Lung (tissue), 12 donors: Measurements from ENCODE around the gene GMIP. TPM values are rescaled to one million over a fixed set of nuclear protein-coding genes. Genes with fewer than 3 reads are reported as not detected.

Experiments
- ATAC-seq: fragments of 200-7000 bp; cut with Tn5 transposase; one replicate; pipeline ENCODE4 v1.9.1; 2020; ENCODE audit warnings: moderate number of reproducible peaks; ENCODE audit not compliant: insufficient read depth, low FRiP score
- DNase-seq, 3 donors: peaks; one replicate each; pipeline ENCODE4 v3.0.0-alpha.2; 2013 to 2017
- H3K27ac ChIP-seq, 2 donors: one replicate each; pipeline ENCODE4 v1.5.1; 2013; ENCODE audit warnings: mild to moderate bottlenecking in 2 of 2, moderate library complexity in 2 of 2, control low read depth in 1 of 2, inconsistent platforms in 1 of 2, low read depth in 1 of 2, low read length in 1 of 2
- H3K27me3 ChIP-seq, 3 donors: one replicate each; pipeline ENCODE4 v1.5.1; 2013; ENCODE audit warnings: low read length in 2 of 3; ENCODE audit not compliant: control insufficient read depth in 3 of 3, insufficient read depth in 3 of 3
- H3K36me3 ChIP-seq, 4 donors: one replicate each; pipeline ENCODE4 v1.5.1; 2013; ENCODE audit warnings: low read length in 4 of 4, mild to moderate bottlenecking in 1 of 4, moderate library complexity in 1 of 4; ENCODE audit not compliant: control insufficient read depth in 4 of 4, insufficient read depth in 4 of 4
- H3K4me1 ChIP-seq, 5 donors: one replicate each; pipeline ENCODE4 v1.5.1; 2013; ENCODE audit warnings: low read length in 5 of 5, mild to moderate bottlenecking in 2 of 5, moderate library complexity in 1 of 5; ENCODE audit not compliant: control insufficient read depth in 5 of 5, insufficient read depth in 5 of 5
- H3K4me3 ChIP-seq: one replicate; pipeline ENCODE4 v1.5.1; 2013; ENCODE audit warnings: mild to moderate bottlenecking, control low read depth, moderate library complexity
- H3K9ac ChIP-seq, 2 donors: one replicate each; pipeline ENCODE4 v1.5.1; 2013; ENCODE audit warnings: low read length in 2 of 2, control low read depth in 1 of 2; ENCODE audit not compliant: insufficient read depth in 1 of 2
- H3K9me3 ChIP-seq, 4 donors: one replicate each; pipeline ENCODE4 v1.5.1; 2013; ENCODE audit warnings: low read length in 3 of 4, mild to moderate bottlenecking in 1 of 4, moderate library complexity in 1 of 4; ENCODE audit not compliant: control insufficient read depth in 4 of 4, insufficient read depth in 3 of 4
- CTCF ChIP-seq: IDR thresholded peaks from 2 replicates; pipeline ENCODE4 v1.5.1; 2012; ENCODE audit warnings: mild to moderate bottlenecking; ENCODE audit errors: control extremely low read depth, extremely low read depth
- WGBS, 2 donors: extraction: QIAGEN DNeasy Blood & Tissue Kit; methylation state at CpG; one replicate each; pipeline ENCODE4 v1.1.7; 2013; 5-methylcytosine and 5-hydroxymethylcytosine counted together
- polyA plus RNA-seq, 2 donors: library from polyadenylated mRNA; stranded (reverse); fragments of 200-250 nt; gene quantifications; one replicate each; pipeline ENCODE4 v1.2.1, GENCODE V29; 2013
- total RNA-seq, 2 donors: library from RNA; depleted of rRNA in 1 of 2; stranded (reverse); fragments of >200 nt in 1 of 2; gene quantifications; one replicate each; pipeline ENCODE4 v1.2.1, GENCODE V29; 2014 to 2021
- donor health status: control.
- donor health status: control.
- donor health status: Bipolar disorder and iron deficiency.
- donor health status: healthy.
- donor health status: DM: yes; HTN: yes; CAD: no.

The GMIP gene
- total and polyA plus RNA-seq, 4 donors: 13.1 to 54.1 (median 31.6) TPM

GRCh38 chr19:19655641-19656343 is 12.3 kb upstream of the GMIP start:
- Histone ChIP-seq H3K4me1 (no peaks in the 10 kb centered on the region), H3K27ac (no peak overlapping the region), H3K9ac (no peak overlapping the region), H3K36me3 (peaks cover 26 to 86% (median 52%) of the 10 kb centered on the region in 4 donors), H3K9me3 (no peaks in the 10 kb centered on the region), H3K4me3 (no peak overlapping the region), H3K27me3 (no peaks in the 10 kb centered on the region)
- ATAC-seq (no peak), DNase-seq (no peak)
- whole genome bisulfite sequencing, 2 donors: 94 to 96% methylated on average over 27 of the region's 27 CpGs
- TF ChIP-seq CTCF: no peak

GRCh38 chr19:19655051-19655594 is 11.7 kb upstream of the GMIP start:
- Histone ChIP-seq H3K27ac (no peak overlapping the region), H3K27me3 (no peaks in the 10 kb centered on the region), H3K9me3 (no peaks in the 10 kb centered on the region), H3K4me3 (no peak overlapping the region), H3K9ac (no peak overlapping the region), H3K36me3 (peaks cover 26 to 92% (median 55%) of the 10 kb centered on the region in 4 donors), H3K4me1 (no peaks in the 10 kb centered on the region)
- no peak for ATAC-seq
- DNase-seq: no peak
- WGBS, 2 donors: 97% methylated on average over 22 of the region's 22 CpGs
- no peak for TF ChIP-seq CTCF

GRCh38 chr19:19654441-19654840 is 11.0 kb upstream of the GMIP start:
- Histone ChIP-seq H3K9me3 (no peaks in the 10 kb centered on the region), H3K9ac (no peak overlapping the region), H3K27ac (no peak overlapping the region), H3K27me3 (no peaks in the 10 kb centered on the region), H3K4me1 (no peaks in the 10 kb centered on the region), H3K36me3 (peaks cover 24 to 92% (median 55%) of the 10 kb centered on the region in 4 donors), H3K4me3 (no peak overlapping the region)
- no peak for TF ChIP-seq CTCF
- WGBS, 2 donors: 95 to 97% methylated on average over 15 of the region's 15 CpGs
- ATAC-seq (no peak), DNase-seq (no peak)
